DMS53 treated with DMSO at 0.1 percent for 48 hours (cell line): Measurements from ENCODE around the gene CBFB.
A peak's percentile ranks its signal among the peaks of the same experiment; 100 is the strongest.

Experiments
- DNase-seq: peaks from one replicate; lab custom pipeline; 2025; ENCODE audit not compliant: unreplicated experiment; lab: John Stamatoyannopoulos, UW

The CBFB gene

DNA sequence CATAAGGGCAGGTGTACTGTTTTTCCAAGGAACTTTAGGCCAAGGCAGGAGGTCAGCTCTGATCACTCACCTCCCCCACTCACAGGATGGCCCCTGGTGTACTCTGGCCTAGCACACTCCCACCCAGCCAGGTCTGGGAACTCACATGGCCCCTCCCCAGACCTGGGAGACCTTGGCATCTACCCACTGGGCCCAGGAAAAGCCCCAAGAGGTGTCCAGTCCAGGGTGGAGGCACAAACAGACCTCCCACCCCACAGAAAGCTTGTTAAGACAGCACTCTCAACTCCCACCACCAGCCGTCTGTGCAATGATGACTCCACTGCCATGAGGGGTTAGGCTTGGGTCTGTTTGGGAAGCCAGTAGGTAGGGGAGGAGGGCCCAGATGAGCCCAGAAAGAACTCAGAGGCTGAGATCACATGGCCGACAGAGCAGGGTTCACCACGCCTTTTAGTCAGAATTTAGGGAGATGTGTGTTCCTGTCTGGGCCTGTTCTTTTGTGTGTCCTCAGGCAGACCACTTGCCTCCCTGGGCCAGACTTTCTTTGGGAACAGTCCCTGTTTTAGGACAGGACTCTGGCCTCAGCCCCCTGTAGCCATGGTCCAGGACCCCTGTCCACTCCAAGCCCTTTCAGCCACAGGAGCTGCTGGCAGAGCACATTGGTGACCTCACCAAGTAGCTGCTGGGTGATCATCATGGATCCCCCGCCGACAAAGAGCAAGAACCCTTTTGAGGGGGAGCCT is 12.1 kb upstream of the CBFB start:
- DNase-seq = no peak

DNA sequence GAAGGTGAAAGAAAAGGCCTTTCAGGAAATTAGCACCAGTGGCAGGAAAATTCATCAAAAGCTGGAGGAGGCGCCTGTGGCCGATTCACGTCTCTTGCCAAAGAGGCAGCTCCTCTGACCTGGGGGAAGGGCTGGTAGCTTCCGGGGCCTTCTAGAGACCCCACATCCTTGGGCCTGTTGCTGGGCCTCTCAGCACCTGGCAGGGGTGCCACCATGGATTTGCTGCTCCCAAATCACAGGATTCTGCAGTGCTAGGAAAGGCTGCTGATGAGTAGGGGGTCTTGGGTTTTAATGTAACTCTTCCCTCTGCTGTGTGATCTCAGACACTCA is 11.6 kb upstream of the CBFB start:
- no peak for DNase-seq

DNA sequence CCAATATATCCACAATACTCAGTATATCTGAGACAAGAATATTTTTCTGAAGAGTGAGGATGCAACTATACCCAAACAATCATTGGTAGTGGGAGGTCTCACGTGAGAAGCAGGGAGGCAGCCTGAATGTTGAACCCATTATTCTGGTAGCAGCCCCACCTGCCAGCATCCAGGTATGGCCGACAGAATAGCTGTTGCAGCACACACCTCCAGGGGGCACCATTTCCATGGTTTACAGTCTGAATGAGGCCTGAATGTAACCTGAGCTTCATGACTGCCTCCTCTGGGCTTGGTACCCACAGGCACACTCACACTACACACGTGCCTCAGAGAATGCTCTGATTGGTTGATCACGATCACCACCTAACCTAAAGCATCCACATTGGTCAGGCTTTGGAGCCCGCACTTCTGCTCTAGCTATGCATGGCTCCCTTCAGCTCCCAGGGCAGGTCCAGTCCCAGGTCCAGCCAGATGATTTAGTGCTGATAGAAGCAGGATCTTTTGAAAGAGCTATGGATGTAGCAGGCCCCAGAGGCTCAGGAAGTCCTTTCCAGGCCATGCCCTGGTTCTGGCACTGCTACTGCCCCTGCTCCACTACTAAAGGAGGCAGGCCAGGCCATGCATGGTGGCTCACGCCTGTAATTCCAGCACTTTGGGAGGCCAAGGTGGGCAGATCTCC is 11.0 kb upstream of the CBFB start:
- DNase-seq = peak; percentile 88

DNA sequence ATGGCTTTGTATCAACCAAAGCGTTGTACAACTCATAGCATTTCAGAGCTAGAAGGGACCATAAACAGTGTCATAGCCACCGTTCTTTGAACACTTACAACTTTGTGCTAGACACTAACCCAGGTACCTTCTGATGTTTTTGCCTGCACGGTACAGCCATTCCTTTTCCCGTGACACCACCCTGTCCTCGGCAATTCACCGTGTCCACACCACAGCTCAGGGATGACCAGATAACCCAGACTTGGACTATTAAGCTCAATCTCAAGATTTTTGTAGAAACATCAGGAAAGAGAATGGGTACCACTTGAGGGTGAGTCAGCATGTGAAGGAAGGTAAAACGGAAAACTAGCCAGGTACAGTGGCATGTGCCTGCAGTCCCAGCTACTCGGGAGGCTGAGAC is 9.8 kb upstream of the CBFB start:
- no peak for DNase-seq

DNA sequence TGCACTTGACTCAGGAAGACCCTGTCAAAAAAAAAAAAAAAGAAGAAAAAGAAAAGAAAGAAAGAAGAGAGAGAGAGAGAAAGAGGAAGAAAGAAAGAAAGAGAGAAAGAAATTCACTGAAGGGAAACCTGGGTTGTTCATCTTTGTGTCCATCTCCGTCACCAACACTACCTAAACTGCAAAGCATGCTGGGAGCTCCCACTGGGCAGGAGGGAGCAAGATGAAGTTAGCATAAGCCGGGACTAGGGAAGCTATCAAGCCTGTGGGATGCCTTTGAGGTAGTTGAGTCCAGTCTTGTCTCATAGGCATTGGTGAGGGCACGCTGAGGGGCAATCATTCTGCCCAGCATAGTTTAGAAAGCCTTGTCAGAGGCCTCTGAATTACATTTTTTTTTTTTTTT is 7.6 kb upstream of the CBFB start:
- no peak for DNase-seq

DNA sequence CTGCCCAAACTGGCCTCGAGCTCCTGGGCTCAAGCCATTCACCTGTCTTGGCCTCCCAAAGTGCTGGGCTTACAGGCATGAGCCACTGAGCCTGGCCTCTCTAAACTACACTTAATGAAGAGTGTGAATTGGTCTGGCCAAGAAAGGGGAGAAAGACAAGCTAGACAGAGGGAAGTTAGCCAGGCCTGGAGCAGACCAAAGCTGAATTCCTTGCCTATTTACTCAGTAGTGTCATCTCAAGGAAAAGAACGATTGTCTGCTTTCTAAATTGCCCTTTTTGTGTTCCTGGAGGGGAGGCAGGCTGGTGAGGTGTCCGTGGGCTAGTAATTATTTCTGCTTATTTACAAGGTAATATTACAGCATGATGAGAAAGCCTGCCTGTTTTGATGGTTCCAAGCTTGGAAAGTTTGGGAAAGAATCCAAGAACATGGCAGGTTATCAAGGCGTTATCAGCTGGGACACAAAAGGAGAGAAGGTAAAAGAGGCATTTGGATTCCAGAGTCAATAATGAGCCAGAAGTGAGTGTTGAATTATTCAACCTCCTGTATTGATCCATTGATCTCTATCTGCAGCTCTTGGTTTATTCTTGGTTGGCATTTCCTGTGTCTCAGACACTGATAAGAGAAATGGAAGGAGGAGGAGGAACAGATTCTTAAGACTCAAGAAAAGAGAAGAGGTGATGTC is 6.3 kb upstream of the CBFB start:
- no peak for DNase-seq

DNA sequence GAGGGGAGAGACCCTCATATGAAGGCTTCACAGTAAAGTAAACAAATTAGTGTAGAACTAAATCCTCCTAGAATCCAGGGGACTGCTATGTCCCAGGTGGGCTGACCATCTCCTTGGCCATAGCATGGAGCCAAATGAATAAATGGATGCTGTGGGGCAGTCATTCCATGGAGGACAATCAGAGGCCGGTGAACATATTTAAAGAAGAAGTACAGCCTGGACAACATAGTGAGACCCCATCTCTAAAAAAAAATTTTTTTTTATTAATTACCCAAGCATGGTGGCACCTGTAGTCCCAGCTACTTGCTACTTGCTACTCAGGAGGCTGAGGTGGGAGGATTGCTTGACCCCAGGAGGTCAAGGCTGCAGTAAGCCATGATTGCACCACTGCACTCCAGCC is 5.3 kb upstream of the CBFB start:
- no peak for DNase-seq

DNA sequence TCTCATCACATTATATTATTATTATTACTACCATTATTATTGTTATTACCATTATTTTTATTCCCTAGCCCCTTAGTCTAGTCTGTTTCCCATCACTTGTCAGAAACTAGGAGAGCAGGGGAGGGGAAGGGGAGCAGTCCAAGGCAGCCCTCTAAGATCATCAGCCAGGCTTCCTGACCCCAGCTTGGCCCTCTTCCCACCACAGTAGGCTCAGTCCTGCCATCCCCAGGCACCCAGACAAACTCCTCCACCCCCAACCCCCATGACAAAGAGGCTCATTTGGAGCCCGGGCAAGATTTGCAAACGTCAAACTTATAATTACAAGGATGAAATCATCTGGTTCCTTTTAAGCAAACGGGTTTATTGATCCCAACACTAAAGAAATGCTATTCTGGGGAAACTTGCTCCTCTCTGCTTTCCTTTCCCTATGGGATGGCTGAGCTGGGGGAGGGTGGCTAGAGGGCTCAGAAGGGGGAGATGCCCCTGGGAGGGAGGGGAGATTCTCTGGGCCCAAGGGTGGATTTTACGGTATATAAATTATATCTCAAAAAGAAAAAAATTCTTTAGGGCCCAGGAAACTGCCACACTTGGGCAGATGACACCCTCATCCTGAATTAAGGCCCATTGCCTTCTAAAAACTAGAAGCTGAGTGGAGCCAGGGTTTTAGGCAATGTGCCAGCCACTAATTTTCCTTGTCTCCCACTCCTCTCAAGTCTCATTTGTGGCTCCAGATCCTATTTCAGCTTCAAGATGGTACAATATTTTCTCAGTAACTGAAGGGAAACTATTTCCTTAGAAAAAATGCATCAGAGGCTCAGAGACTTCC is 4.4 kb upstream of the CBFB start:
- no peak for DNase-seq

DNA sequence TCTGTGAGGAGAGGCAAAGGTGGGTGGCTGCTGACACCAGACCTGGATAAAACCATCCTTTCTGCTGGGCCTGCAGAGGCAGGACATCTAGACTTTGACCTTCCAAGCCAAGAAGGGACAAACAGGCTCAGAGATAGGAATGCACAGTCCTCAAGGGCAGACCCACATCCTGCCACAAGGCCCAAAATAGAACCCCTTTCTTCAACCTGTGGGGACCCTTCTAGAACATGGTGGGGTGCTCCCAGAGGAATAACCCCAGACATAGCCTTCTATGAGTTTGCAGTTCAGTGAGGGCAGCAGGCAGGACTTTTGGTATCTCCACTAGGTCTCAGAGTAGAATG is 3.8 kb upstream of the CBFB start:
- DNase-seq = no peak

DNA sequence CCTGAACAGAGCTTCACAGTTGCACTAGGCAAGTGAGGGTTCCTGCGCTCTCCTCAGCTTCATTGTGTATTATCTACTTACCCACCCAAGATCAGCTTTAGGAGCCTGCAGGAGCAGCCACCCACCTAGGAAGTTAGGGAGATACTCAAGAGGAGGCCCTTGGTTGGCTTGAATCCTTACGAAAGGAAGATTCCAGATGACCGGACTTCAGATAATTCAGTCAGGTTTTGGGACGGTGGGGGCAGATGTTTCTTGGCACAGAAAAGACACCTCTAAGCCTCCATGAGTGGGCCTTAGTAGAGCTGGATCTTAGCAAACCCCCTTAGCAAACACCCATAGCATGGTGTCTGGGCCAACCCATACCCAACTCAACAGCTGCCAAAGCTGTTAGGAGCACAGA is 2.4 kb upstream of the CBFB start:
- no peak for DNase-seq

DNA sequence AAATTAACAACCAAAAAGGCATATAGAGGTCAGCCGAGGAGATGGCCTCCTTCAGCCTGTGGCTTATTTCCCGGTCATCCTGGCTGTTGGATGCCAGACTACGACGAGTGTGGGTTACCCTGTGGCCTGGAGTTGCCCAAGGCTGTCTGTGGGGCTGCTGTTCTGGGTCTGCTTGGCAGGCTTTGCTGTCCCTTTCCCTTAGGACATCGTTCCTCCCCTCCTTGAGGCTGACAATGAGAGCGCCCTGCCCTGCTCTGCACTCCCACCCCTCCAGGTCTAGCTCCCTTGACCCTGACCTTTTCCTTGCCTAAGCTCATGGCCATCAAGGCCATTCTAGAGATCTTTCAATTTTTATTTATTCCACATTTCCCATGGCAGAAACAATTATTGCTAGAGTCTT is 1.9 kb upstream of the CBFB start:
- no peak for DNase-seq

DNA sequence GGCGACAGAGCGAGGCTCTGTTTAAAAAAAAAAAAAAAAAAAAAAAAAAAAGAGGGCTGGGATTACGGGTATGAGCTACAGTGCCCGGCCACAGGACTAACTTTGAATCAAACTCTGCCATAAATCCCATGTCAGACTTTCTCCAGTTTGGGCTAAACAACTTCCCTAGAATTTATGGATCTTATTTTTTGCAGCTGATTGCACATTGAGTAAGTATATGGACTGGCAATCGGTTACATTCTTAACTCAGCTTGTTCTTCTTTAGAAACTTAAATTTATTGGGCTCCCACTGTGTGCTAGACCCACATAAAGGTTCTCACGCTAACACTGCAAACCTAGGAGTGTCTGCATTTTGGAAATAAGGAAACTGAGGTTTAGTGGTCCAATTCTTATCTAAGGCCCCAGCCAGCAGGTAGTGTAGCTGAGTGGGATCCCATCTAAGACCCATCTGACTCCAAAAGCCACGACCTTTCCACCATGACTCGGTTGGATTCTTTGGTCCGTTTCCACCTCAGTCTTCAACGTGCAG is 718 bp upstream of the CBFB start:
- DNase-seq = no peak

DNA sequence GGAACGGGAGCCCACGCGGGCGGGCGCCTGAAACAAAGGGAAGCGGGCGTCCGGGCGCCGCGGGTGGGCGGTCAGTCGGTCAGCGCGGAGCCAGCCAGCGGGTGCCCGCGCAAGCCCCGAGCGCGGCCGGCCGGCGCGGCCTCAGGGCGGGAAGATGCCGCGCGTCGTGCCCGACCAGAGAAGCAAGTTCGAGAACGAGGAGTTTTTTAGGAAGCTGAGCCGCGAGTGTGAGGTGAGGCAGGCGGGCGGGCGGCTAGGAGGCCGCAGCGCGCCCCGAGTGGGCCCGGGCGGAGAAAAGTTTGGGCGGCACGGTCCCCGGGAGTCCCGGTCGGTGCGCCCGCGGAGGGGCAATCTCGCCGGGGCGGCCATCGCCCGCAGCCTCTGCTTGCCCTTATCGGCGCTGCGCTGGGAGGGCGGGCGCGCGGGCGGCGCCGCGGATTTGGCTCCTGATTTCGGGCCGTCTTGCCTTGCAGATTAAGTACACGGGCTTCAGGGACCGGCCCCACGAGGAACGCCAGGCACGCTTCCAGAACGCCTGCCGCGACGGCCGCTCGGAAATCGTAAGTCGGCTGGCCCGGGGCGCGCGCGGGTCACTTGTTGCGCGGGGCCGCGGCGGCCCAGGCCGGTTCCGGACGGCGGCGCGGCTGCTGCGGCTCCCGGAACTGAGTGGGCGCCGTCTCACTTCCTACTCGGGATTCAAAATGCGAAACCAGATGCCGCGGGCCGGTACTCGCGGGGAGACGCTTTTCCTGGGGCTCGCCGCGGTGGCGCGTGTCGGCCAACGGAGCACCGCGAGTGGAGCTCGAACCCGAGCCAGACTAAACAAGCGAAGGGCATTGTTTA is 526 bp downstream of the CBFB start:
- no peak for DNase-seq

DNA sequence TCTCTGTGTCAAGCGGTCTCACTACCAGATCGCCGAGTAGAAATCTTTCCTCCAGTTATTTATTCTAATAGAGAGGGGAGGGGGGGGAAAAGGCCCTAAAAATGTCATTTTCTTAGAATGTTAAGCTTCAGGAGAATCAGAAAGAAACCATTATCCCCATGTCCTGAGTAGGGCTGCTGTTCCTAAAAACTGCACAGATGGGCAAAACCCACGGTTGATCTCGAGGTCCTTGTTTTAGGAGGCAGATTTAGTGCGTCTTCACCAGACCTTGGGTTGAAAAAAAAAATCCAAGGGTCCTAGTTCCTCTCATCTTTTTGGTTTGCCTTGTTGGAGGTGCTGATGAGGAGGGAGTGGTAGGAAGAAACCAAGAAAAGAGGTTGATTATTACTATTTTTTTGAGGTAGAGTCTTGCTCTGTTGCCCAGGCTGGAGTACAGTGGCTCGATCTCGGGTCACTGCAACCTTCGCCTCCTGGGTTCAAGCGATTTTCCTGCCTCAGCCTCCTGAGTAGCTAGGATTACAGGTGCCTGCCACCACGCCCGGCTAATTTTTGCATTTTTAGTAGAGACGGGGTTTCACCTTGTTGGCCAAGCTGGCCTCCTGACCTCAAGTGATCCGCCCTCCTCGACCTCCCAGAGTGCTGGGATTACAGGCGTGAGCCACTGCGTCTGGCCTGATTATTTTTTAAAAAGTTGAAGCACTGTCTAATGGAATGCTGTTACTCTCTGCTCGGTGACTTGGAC is 1.4 kb downstream of the CBFB start:
- no peak for DNase-seq

DNA sequence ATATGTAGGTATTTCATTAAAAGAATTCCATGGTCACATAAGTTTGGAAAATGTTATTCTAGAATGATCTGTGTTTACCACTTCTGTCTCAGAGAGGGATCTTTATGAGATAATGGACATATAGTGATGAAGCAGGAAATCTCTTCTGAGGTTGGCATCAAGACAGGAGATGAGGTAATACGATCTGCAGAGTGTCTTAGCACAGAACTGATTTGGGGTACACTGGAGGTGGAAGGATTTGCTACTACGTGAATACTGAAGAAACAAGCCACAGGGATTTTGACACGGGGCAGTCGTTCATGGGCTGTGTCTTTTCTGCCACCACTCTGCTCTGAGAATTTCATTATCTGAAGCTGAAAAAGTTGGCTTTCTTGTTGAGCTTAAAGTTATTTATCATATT is 5.5 kb downstream of the CBFB start:
- no peak for DNase-seq

DNA sequence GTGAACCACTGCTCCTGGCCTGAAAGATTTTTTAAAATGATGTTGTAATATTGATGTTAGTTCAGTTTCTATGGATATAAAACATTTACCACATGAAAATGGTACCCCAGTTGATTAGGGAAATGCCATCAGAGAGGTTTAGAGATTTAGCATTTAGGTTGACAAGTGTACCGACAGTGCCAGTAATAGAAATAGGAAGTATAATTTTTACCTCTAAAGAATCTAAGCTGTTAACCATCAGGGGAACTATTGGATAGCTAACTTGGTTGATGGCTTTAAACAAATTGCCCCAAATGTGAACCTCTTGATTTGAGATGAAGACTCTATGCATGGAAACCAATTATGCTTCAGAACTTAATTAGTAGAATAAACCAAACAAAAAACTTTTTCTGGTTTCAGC is 6.4 kb downstream of the CBFB start:
- no peak for DNase-seq

DNA sequence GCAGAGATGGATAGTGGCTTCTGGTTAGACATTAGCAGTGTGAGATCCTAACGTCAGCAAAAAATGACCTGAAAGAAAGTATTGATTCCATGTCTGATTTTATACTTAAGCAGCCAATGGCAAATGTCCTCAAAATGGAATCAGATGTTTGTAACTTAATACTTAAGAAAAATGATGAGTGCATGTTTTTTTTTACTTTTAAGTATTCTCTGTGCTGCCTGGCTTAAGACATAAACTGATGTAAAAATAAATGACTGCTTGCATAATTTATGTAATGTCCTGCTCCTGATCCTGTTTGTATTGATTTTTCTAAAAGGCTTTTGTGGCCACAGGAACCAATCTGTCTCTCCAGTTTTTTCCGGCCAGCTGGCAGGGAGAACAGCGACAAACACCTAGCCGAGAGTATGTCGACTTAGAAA is 7.4 kb downstream of the CBFB start:
- DNase-seq = no peak

DNA sequence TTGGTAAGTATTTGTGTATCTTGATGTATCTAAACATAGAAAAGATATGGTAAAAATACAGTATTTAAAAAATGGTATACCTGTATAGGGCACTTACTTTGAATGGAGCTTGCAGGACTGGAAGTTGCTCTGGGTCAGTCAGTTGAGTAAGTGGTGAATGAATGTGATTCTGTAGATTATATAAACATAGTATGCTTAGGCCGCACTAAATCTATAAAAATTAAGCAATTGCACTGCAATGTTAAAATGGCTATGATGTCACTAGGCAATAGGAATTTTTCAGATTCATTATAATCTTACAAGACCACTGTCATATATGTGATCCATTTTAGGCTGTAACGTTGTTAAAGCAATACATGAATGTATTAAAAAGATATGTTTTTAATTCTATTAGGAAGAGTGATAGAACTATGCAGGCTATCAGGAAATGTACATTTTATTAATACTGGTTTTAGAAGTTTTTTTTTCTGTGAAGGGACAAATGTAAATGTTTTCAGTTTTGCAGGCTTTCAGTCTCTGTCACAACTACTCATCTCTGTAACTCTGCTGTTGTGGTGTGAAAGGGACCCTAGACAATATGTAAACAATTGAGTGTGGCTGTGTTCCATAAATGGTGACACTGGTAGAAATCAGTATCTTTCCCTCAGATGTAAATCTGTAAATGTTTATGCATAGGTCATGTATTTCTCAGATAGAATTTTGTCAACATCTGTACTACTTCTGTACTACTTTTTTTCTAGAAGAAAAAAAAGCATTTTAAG is 10.5 kb downstream of the CBFB start:
- DNase-seq = no peak

DNA sequence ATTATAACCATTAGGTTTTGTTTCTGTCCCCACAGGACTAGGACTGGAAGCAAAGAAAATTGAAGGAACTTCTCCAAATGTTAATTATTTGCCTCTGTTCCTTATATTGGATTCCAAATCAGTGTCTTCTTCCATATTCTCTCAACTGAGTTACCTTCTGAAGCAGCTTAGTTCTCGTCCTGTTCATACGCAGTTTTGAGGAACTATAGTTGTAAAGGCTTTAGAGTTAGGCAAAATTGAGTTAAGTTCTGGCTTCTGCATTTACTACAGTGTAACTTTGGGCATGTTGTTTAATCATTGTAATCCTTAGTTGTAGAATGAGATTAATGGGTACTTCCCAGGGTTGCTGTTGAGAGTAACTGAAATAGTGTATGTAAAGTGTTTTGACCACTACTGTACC is 11.2 kb downstream of the CBFB start:
- DNase-seq = no peak
